Activated T-cell treated with anti-CD3 and anti-CD28 coated beads, Interleukin-2, amount 50 U/mL, for 4 hours (primary cell): Measurements from ENCODE around the gene ST8SIA6. TPM values are rescaled to one million over a fixed set of nuclear protein-coding genes. Genes with fewer than 3 reads are reported as not detected.
A peak's percentile ranks its signal among the peaks of the same experiment; 100 is the strongest.

Experiments
- ATAC-seq, 2 donors: fragments of 200-7000 bp; cut with Tn5 transposase; one replicate each; pipeline ENCODE4 v1.10.0; 2021
- DNase-seq: peaks from one replicate; pipeline ENCODE4 v3.0.0-alpha.2; 2020
- H3K27me3 Mint-ChIP-seq: one replicate; pipeline ENCODE4 v1.8.0; 2021; ENCODE audit warnings: low read depth, mixed read lengths
- H3K36me3 Mint-ChIP-seq: one replicate; pipeline ENCODE4 v1.8.0; 2022; ENCODE audit warnings: mixed read lengths; ENCODE audit not compliant: insufficient read depth
- H3K4me1 Mint-ChIP-seq: one replicate; pipeline ENCODE4 v1.8.0; 2021; ENCODE audit warnings: low read depth, mixed read lengths
- H3K4me3 Mint-ChIP-seq: one replicate; pipeline ENCODE4 v1.8.0; 2021; ENCODE audit warnings: mild to moderate bottlenecking, moderate library complexity, mixed read lengths
- H3K9me3 Mint-ChIP-seq: one replicate; pipeline ENCODE4 v1.8.0; 2021; ENCODE audit warnings: mixed read lengths
- total RNA-seq, 3 donors: library from RNA; stranded (reverse); gene quantifications; one replicate each; pipeline ENCODE4 v1.2.1, GENCODE V29; 2021

ST8SIA6 gene
- total RNA-seq, 3 donors from 2014 or later, result 0.33 TPM; not detected in 2

DNA sequence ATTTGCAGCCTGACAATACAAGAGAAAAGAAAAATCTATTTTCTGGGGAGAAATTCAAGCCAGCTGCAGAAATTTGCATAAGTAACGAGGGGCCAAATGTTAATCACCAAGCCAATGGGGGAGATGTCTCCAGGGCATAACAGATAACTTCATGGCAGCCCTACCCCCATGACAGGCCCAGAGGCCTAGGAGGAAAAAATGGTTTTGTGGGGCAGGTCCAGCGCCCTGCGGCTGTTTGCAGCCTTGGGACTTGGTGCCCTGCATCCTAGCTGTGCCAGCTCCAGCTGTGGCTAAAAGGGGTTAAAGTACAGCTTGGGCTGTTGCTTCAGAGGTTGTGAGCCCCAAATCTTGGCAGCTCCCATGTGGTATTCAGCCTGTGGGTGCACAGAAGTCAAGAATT is 172.1 kb downstream of the ST8SIA6 start:
- Mint-ChIP-seq H3K27me3 (peaks cover 9% of the 10 kb centered on the region), H3K9me3 (peaks cover 18% of the 10 kb centered on the region), H3K4me3 (no peak overlapping the region), H3K4me1 (no peaks in the 10 kb centered on the region), H3K36me3 (peaks cover 3% of the 10 kb centered on the region)
- ATAC-seq (no peak), DNase-seq (no peak)

GRCh38 chr10:17278607-17279240 is 175.7 kb downstream of the ST8SIA6 start:
- Mint-ChIP-seq H3K36me3 (peaks cover 3% of the 10 kb centered on the region), H3K9me3 (peaks cover 17% of the 10 kb centered on the region), H3K4me1 (no peaks in the 10 kb centered on the region), H3K27me3 (peaks cover 10% of the 10 kb centered on the region), H3K4me3 (no peak overlapping the region)
- no peak for ATAC-seq
- DNase-seq, result no peak

GRCh38 chr10:17276756-17277424 is 177.5 kb downstream of the ST8SIA6 start:
- no peak for ATAC-seq
- H3K36me3 Mint-ChIP-seq, result peaks cover 3% of the 10 kb centered on the region
- no peak for DNase-seq
- H3K27me3 Mint-ChIP-seq, result peaks cover 8% of the 10 kb centered on the region
- peaks cover 11% of the 10 kb centered on the region for H3K9me3 Mint-ChIP-seq
- no peak overlapping the region for H3K4me3 Mint-ChIP-seq
- H3K4me1 Mint-ChIP-seq, result no peaks in the 10 kb centered on the region

- DNase-seq, result no peak
- H3K4me3 Mint-ChIP-seq, result no peak overlapping the region
Observed at GRCh38 chr10:17273403-17273802, 181.0 kb downstream of the ST8SIA6 start.

DNA sequence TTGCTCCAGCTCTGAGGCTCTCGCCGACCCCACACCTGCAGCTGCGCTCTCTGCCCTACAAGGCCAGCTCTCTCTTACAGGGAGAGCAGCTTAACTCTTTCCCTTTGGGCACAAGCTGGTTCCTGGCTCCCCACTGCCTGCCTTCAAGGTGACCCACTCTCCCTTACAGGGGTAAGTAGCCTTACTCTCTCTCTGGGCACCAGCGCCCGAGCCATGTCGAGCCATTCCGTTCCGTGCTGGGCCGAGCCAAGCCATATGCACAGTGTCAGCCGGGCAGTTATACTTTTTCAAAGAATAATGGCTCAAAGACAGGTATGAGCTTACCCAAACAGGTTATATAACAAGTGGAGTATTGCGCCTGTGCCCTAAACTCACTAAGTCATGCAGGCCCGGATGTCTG is 181.7 kb downstream of the ST8SIA6 start:
- DNase-seq, result no peak
- Mint-ChIP-seq H3K4me3 (no peak overlapping the region), H3K36me3 (no peaks in the 10 kb centered on the region), H3K4me1 (no peaks in the 10 kb centered on the region), H3K9me3 (no peaks in the 10 kb centered on the region), H3K27me3 (peaks cover 16% of the 10 kb centered on the region)
- ATAC-seq, result no peak

More at GRCh38 chr10:17273403-17273802, 181.0 kb downstream of the ST8SIA6 start:
- ATAC-seq, result peak; percentile 69 to 84
- H3K36me3 Mint-ChIP-seq, result no peaks in the 10 kb centered on the region
- peaks cover 9% of the 10 kb centered on the region for H3K27me3 Mint-ChIP-seq
- no peaks in the 10 kb centered on the region for H3K4me1 Mint-ChIP-seq
- no peaks in the 10 kb centered on the region for H3K9me3 Mint-ChIP-seq

Other genes starting within 250 kb of the ST8SIA6 start
- 100 to 1,000 TPM; 113 to 192 (median 123) TPM for gene VIM, start 226.4 kb downstream of the ST8SIA6 start, total RNA-seq
- gene HACD1, start 162.8 kb upstream of the ST8SIA6 start, total RNA-seq, result under 1 TPM; 0.71 to 0.92 (median 0.76) TPM
- gene STAM, start 189.6 kb upstream of the ST8SIA6 start, total RNA-seq, result 10 to 100 TPM; 12.9 to 14.7 (median 14.7) TPM